HG03575 (cell line): ENCODE data around the gene VIP.

Source experiments
- ATAC-seq: cut with Tn5 transposase; IDR thresholded peaks from one replicate; pipeline ENCODE4 v1.9.1; 2021; ENCODE audit not compliant: unreplicated experiment, insufficient number of reproducible peaks, low FRiP score; ENCODE audit errors: extremely low read depth

VIP gene

DNA sequence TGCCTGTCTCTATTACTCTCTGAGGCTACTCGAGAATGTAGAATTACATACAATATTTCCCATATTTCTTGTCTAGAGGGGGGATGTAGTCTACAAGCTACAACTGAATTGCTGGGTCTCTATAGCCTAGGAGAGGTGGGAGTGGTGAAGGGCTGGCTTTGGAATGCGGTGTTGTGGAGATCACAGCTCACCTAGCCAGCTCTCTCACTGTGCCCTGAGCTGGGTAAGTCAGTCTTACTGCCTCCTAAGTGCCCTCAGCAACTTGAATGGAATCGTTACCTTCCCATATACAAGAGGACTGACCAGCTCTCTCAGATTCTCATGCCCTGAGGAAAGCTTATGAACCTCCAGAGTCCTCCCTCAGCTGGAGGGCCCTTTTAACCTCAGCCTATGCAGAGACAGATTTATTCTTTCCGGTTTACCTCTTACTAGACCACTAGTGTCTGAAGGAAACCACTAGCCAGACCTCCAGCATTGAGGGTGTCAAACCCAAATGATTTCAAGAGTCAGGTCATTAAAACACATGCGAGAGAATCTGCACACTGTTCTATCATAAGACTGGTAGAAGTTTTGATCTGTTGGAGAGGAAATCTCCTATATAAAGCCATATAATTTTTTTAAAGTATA is 20.6 kb downstream of the VIP start:
- no peak for ATAC-seq

DNA sequence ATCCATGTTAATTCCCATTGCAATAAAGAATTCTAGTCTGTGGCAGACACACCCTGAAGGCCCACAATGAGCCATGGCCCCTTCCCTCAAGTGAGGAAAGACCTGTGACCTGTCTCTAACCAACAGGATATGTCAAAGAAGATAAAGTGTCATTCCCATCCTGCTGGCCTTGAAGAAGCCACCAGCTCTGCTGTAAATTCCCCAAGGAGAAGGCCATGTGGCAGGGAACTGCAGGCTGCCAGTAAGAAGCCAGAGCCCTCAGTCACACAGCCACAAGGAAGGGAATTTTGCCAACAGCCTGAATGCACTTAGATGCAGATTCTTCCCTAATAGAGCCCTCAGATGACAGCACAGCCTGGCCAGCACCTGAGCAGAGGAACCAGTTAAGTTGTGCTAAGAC is 24.8 kb downstream of the VIP start:
- no peak for ATAC-seq

DNA sequence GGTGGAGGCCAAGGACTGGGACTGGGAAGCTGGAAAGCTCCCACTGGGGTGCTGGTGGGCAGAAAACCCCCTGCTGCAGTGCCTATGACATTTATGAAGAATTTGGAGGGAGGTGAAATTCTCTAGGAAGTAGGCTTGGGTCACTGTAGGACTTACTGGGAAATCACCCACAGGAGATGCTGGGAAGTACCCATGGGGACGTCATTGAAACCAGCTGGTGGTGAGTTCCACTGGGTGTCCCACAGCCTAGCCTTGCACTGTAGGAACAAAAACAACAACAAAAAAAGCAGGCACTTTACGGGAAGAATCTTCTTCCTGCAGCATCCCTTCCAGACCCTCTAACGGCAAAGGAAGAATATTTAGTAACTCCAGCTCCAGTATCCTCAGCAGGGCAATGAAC is 26.2 kb downstream of the VIP start:
- ATAC-seq, result no peak

DNA sequence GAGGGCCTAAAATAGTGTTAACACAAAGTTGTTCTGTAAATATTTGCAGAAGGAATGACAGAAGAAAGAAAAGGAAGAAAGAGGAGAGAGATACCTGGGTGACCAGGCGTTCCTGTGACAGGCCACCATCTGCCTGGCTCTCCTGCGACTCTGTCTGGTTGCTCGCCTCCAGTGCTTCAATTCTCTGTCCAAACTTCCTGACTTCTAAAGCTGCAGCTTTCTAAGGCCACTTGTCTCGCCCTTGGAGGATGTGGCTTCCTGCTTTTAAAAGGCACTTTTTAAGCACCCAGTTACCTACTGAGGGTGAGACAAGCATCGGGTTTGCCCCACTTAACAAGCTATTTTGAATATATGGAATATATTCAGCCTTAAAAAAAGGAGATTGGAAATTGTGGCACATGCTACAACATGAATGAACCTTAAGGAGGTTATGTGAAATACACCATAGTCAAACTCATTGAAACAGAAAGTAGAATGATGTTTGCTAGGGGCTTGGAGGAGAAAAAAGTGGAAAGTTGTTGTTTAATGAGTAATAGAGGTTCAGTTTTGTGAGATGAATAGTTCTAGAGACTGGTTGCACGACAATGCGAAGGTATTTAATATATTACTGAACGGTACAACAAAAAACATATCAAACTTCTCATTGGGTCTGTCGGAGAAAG is 32.8 kb downstream of the VIP start:
- ATAC-seq, result no peak

DNA sequence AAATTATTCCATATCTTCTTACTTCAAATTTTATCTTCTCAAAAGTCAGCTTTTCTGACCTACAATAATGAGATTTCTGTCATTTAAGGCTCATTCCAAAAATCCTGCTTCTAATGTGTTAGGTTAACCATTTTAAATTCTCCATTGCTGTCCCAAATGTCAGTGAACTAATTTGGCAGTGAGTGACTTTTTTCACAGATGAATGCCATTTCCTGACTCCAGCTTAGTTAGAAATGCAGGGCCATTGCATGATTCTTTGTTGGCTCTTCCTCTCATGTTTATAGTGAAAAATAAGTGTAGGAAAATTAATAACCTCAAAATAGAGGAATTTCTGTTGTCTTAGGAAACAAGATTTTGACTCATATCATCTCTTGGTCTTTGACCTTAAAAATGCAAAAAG is 44.1 kb downstream of the VIP start:
- no peak for ATAC-seq

DNA sequence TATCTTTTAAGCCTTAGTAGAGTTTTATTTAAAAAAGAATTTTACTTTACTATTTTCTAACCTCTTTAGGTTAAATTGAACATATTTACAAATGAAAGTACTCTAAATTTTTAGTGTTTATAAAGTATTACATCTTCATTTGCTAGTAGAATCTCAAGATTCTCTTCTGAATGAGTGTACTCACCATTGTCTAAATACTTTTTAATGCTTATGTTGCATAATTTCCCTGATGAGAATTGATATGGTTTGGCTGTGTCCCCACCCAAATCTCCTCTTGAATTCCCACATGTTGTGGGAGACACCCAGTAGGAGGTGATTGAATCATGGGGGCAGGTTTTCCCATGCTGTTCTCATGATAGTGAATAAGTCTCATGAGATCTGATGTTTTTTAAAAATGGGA is 53.6 kb downstream of the VIP start:
- ATAC-seq, result no peak
